NCI-H2171 treated with DMSO at 0.1 percent for 48 hours (cell line): Measurements from ENCODE around the gene APOL2.
A peak's percentile ranks its signal among the peaks of the same experiment; 100 is the strongest.
"Not testable (repeated sequence)": the region's sequence is repeated elsewhere in the genome, so short reads cannot be mapped to it uniquely, and the experiment has no call there.

Experiments used
- DNase-seq: peaks from one replicate; lab custom pipeline; 2025; lab: John Stamatoyannopoulos, UW

The APOL2 gene

DNA sequence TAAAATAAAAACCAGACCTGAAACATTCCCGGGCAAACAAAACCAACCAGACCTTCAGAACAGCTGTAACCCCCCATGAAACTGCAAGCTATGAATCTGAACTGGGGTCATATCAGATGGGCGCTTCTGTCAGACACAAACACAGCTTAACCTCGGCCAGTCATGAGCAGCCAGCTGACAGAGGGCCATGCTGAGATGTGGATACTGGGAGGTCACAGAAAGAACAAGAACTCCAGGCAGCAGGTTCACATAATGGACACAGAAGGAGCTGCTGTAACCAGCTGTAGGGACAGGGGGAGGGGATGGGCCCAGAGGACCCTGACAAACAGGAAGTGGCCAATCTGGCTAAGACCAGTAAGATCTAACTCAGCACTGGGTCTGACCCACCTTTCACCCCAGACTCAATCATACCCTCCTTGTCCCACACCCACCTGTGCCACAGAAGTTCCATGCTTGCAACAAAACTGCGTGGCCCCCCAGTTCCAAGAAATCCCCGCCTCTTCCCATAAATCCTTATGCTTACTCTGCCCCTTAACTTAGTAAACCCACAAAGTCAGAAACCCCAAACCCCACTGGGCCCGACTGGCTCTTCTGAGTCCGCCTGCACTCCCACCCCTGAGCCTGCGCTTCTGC lies 41.7 kb downstream of the APOL2 start:
- DNase-seq = no peak

DNA sequence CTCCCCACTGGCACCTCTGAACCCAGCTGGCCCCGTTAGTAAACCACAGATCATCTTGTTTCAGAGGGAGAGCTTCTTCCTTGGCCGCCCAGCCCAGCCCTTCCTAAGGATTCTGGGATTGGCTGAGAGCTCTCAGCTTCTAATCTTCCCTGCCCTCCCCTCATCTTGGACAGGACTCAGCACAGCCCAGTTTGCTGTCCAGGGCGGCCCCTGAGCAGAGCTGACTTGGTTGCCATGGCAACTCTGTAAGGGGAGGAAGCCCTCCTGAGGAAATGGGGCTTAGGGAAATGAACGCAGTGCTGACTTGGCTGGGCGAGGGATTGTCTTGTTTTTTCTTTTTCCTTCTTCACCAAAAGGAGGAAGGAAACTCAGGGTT lies 42.3 kb downstream of the APOL2 start:
- no peak for DNase-seq

DNA sequence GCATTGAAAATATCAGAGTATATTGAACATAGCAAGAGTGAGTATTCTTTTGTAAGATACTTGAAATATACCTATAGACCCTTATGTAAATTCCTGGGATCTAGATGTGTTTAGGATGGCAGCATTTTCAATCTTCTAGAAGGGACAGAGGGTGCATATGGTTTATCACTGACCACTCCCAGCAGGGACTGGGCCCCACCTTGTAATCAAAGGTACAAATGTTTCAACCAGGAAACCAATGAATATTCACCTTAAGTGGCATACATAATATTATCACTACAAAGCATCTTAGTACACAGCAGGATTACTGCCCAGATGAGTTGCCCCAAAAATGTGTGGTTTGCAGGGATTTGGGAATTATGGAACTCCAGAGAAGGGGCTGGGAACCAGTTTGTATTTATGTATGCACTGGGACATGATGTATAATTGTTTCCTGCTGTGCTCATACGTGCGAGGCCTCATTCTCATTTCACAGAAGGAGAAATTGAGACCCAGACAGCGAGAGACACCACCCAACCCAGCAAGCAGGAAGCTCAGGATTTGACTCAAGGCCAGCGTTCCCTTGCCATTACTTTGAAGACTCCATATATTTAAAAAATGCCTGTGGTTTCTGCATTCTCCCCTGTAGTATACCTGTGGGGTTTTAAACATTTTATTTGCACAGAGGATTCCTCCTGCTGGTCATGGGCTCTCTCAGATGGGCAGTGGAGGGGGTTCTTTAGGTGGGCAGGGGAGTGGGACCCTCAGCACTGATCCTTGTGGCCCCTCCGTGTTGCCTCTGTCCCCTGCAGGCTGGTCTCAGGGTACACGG lies 42.9 kb downstream of the APOL2 start:
- no peak for DNase-seq

DNA sequence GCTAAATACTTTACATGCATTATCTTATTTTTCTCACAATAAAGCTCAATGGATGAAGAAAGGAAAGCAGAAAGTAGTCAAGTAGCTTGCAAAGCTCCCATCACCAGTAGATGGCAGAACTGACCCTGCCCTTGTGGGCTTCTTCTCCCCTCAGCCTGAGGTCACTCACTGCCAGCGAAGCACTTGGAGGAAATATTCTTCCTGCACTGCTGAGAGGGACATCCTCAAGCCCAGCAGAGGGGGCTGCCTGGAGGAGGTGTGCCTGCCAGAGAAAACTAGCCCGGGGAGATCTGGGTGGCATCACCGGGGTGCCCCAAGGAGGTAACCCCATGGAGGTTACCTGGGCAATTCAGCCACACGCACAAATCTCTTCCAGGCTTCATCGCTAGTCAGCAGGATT lies 44.4 kb downstream of the APOL2 start:
- peak; percentile 39 for DNase-seq

GRCh38 chr22:36194385-36194784 lies 44.9 kb downstream of the APOL2 start:
- DNase-seq = no peak

DNA sequence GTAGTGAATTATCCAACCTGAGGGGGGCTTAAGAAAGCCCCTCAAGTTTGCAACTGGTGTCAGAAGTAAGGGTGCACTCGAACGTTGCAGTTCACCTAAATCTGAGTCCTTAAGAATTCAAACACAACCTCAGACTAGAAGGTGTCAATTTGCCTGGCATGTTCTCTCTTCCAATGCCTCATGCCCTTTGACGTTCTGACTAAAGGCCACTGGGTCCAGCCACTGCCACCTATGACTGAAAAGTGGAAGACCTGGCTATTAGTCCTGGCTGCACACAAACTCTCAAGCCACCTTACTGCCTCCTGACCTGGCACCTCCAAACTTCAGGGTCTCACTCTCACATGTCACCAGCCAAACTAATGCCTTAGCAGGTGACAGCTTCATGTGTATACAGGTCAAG lies 45.8 kb downstream of the APOL2 start:
- no peak for DNase-seq

GRCh38 chr22:36193171-36193570 lies 46.2 kb downstream of the APOL2 start:
- no peak for DNase-seq

GRCh38 chr22:36192542-36192941 lies 46.8 kb downstream of the APOL2 start:
- DNase-seq = no peak

DNA sequence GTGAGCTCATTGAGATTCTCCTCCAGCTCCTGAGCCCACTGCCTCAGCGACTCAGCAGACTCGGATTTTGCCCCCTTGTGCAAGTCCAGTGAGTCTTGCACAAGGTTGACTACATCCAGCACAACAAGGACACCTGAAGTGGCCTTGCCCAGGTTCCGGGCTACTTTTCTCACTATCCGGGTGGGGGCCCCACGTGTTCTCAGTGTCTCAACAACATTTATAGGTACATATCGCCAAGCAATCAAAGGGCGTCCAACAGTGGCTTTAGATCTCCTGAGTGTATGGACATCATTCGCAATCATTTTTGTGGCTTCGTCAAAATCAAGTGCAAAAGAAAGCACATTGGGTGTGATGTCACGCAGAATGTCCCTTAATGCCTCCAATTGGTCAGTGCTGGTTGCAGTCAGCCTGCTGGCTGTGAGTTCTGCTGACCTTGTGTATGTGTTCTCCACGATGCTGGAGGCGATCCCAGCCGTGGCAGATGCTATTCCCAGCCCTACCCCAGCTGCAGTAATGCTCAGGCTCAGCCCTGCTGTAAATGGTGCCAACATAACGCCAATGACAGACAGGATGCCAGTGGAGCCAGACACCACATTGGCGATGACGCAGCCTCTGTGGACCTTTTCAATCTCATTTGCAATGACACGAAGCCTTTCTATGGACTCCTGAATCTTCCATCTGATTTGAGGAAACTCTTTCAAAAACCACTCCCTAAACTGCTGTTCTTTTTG lies 48.1 kb downstream of the APOL2 start:
- DNase-seq = no peak

- not testable (repeated sequence) for DNase-seq
Measured at GRCh38 chr22:36187862-36188261, 51.5 kb downstream of the APOL2 start.

DNA sequence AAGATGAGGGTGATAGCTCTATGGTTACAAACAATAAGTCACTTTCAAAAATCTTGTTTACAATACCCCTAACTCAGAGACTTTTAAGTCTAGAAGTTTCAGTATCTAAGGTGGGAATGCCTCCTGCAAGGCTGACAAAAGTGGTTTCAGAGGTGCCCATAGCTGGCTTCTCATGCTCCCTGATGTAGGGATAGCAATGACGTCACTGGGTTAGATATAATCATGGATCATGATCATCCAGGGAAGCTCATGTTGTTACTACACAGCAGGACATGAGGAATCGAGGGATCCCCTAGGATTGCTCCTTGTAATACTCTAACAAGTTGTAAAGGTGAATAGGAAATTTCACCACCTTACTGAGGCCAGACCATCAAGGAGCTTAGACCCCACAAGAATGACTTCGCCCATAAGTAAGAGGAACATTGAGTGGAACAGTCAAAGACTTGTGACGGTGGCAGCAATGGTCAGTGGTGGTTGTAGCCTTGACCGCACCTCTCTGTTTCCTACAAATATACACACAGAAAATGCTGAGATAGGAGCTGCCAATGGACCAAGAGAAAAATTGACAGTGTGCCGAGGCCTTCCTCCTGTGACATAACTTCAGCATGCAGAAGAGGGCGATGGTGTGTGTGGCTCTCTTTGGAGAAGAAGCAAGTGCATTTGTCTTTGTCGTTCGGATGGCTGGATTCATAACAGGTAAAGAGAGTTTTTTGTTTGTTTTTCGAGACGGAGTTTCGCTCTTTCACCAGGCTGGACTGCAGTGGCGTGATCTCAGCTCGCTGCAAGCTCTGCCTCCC lies 53.3 kb downstream of the APOL2 start:
- no peak for DNase-seq

DNA sequence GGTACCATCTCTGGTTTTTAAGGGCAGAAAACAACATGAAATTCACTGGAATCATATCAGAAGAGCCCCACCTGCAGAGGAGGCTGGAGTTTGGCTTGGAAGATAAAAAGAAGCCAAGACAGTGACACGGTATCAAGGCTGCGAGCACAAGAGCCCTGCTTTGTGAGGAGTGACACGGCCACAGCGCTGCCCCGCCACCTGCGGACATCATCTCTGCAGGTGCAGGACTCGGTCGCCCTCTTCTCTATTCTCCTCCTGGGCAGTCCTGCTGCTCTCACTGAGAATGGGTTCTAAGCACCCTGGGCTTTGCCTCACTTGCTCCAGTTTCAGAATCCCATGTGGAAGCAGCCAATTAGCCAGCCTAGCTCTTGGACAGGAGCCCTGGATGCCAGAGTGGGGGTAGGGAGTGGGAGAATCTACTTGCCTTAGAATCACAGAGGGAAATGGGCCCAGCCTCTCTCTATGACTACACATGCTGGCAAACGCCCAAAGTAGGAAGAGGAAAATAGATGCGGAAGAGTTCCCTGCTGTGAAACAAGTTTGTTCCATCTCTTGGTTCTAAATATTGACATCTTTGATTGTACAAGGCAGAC lies 54.8 kb downstream of the APOL2 start:
- no peak for DNase-seq

- DNase-seq = no peak
Measured at GRCh38 chr22:36183446-36183845, 55.9 kb downstream of the APOL2 start.

DNA sequence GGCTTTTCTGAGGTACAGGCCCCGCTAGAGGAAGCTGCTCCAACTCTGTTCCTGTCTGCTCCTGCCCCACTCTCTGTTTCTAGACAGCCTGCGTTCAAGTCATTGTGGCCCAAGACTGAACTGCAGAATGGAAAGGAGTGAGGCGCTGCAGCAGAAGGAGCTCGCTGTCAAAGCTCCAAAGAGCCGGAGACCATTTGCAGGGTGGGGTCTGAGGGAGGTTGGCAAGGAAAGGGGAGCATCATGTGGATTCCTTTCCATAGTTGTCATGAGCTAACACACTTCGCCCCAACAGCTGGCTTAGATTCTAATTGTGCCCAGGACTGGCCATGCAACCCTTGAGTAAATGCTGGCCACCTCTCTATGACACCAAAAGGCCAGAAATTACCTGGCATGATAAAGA lies 56.5 kb downstream of the APOL2 start:
- DNase-seq = no peak

- DNase-seq = no peak
Measured at GRCh38 chr22:36182056-36182455, 57.3 kb downstream of the APOL2 start.

GRCh38 chr22:36180928-36181327 lies 58.4 kb downstream of the APOL2 start:
- DNase-seq = no peak

- DNase-seq = peak; percentile 22
Measured at GRCh38 chr22:36180038-36180880, 59.1 kb downstream of the APOL2 start.

DNA sequence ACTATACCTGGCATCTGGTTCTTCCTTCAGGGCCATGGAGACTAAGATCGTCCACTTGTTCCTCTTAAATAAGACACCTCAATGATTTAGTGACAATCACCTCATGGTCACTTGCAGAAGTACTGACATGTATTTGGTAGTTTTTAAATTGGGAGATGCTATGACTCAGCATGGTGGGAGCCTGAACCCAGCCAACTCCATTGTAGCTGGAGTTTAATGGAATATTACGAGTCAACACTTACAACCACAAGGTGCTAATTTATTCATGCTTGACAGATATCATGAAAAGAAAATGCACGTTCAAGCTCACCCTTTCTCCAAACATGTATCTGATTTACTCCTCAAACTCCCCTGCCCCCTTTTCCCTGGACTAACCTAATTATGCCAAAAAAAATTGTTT lies 62.2 kb downstream of the APOL2 start:
- DNase-seq = no peak
